ENCODE results near the gene CSNK1D.
A peak's percentile ranks its signal among the peaks of the same experiment; 100 is the strongest.
"Not testable (repeated sequence)": the region's sequence is repeated elsewhere in the genome, so short reads cannot be mapped to it uniquely, and the experiment has no call there.

The CSNK1D gene

GRCh38 chr17:82203920-82204319 is 69.6 kb downstream of the CSNK1D start:
- CTCF ChIA-PET, result no interaction called here
- peaks cover 67% of the 10 kb centered on the region for H3K4me1 Mint-ChIP-seq
- peaks cover 6% of the 10 kb centered on the region for H3K36me3 Mint-ChIP-seq
- H3K27me3 Mint-ChIP-seq, result peaks cover 6% of the 10 kb centered on the region
- no peak for DNase-seq
- H3K9me3 Mint-ChIP-seq, result no peaks in the 10 kb centered on the region
- no peak overlapping the region for H3K27ac Mint-ChIP-seq
- H3K4me3 Mint-ChIP-seq, result no peak overlapping the region

DNA sequence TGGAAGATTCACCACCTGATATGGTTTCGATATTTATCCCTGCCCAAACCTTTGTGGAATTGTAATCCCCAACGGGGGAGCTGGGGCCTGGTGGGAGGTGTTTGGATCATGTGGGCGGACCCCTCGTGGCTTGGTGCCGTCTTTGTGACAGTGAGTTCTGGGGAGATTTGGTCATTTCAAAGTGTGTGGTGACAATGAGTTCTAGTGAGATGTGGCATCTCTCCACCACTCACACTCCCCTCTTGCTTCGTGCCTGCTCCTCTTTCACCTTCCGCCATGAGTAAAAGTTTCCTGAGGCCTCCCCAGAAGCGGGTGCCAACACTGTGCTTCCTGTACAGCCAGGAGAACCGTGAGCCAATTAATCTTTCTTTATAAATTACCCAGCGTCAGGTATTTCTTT is 70.5 kb downstream of the CSNK1D start:
- peaks cover 11% of the 10 kb centered on the region for H3K36me3 Mint-ChIP-seq
- H3K4me1 Mint-ChIP-seq, result peaks cover 74% of the 10 kb centered on the region
- no peak for DNase-seq
- H3K27me3 Mint-ChIP-seq, result peaks cover 6% of the 10 kb centered on the region
- CTCF ChIA-PET, result no interaction called here
- no peaks in the 10 kb centered on the region for H3K9me3 Mint-ChIP-seq
- no peak overlapping the region for H3K27ac Mint-ChIP-seq
- H3K4me3 Mint-ChIP-seq, result no peak overlapping the region

DNA sequence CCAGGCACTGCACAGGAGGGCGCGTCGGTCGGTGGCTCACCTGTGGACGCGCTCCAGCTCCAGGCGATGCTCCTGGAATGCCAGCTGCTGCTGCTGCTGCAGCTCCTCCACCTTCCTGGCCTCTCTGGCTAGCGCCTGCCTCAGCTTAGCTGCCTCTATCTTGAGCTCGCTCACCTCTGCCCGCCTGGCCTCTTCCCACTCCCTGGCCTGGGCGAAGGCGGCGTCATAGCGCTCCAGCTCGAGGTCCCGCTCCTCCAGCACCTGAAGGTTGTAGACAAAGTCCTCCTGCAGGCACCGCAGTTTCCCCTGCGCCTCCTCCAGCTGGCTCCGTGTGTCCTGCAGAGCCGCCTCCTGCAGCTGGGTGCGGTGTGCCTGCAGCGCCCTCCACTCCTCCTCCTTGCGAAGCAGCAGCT is 72.0 kb downstream of the CSNK1D start:
- CTCF ChIA-PET, result interaction anchor here (1.0 to 1.9 kb wide), 4 partner anchors 34 to 171 kb away, joined by 4 read pairs; no protein-coding TSS in a partner anchor
- no peak overlapping the region for H3K4me3 Mint-ChIP-seq
- H3K27me3 Mint-ChIP-seq, result peaks cover 6% of the 10 kb centered on the region
- H3K9me3 Mint-ChIP-seq, result no peaks in the 10 kb centered on the region
- H3K36me3 Mint-ChIP-seq, result peaks cover 14% of the 10 kb centered on the region
- peak overlapping the region; percentile 62 for H3K27ac Mint-ChIP-seq
- peaks cover 75% of the 10 kb centered on the region for H3K4me1 Mint-ChIP-seq
- DNase-seq, result no peak

GRCh38 chr17:82200743-82201497 is 72.6 kb downstream of the CSNK1D start:
- peaks cover 15% of the 10 kb centered on the region for H3K36me3 Mint-ChIP-seq
- peaks cover 71% of the 10 kb centered on the region for H3K4me1 Mint-ChIP-seq
- CTCF ChIA-PET, result interaction anchor here (1.0 to 1.9 kb wide), 7 partner anchors 9 to 170 kb away, joined by 3 to 6 read pairs (median 4); no protein-coding TSS in a partner anchor
- H3K4me3 Mint-ChIP-seq, result peak overlapping the region; percentile 28
- peak; percentile 81 for DNase-seq
- no peaks in the 10 kb centered on the region for H3K9me3 Mint-ChIP-seq
- H3K27ac Mint-ChIP-seq, result peak overlapping the region; percentile 90
- H3K27me3 Mint-ChIP-seq, result peaks cover 6% of the 10 kb centered on the region

GRCh38 chr17:82200135-82200534 is 73.4 kb downstream of the CSNK1D start:
- no peak for DNase-seq
- H3K4me1 Mint-ChIP-seq, result peaks cover 63% of the 10 kb centered on the region
- peak overlapping the region; percentile 90 for H3K27ac Mint-ChIP-seq
- peaks cover 22% of the 10 kb centered on the region for H3K36me3 Mint-ChIP-seq
- H3K9me3 Mint-ChIP-seq, result no peaks in the 10 kb centered on the region
- peak overlapping the region; percentile 28 for H3K4me3 Mint-ChIP-seq
- peaks cover 6% of the 10 kb centered on the region for H3K27me3 Mint-ChIP-seq
- CTCF ChIA-PET, result interaction anchor here (1.0 to 1.9 kb wide), 6 partner anchors 8 to 169 kb away, joined by 3 to 6 read pairs (median 4); no protein-coding TSS in a partner anchor

- Mint-ChIP-seq H3K27ac (peak overlapping the region; percentile 90), H3K4me1 (peaks cover 59% of the 10 kb centered on the region), H3K36me3 (peaks cover 25% of the 10 kb centered on the region), H3K4me3 (no peak overlapping the region), H3K27me3 (peaks cover 6% of the 10 kb centered on the region), H3K9me3 (no peaks in the 10 kb centered on the region)
- DNase-seq, result no peak
- CTCF ChIA-PET, result no interaction called here
Observed at GRCh38 chr17:82199496-82199895, 74.0 kb downstream of the CSNK1D start.

DNA sequence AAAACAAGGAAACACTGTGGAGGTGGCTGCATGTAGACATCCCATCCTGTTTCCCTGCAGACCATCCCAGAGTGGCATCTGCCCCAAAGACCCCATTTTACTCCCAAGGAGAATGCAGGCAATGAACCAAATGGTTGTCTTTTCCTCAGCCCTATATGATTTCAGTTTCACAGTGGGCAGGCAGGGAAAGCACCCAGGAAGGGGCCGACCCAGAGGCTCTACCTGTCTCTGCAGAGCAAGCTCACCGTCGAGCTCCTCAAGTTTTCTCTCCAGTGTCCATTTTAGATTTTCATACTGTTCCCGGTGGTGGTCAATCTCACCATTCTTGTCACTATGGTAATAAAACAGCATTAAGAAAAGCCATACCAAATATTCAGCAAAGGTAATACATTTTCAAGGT is 75.4 kb downstream of the CSNK1D start:
- peaks cover 54% of the 10 kb centered on the region for H3K4me1 Mint-ChIP-seq
- CTCF ChIA-PET, result interaction anchor here (0.9 kb wide), 1 partner anchor 13 kb away, joined by 3 read pairs; no protein-coding TSS in a partner anchor
- peak; percentile 62 for DNase-seq

GRCh38 chr17:82195675-82196672 is 77.5 kb downstream of the CSNK1D start:
- no peak for DNase-seq
- H3K36me3 Mint-ChIP-seq, result peaks cover 34% of the 10 kb centered on the region
- H3K4me1 Mint-ChIP-seq, result peaks cover 40% of the 10 kb centered on the region
- CTCF ChIA-PET, result interaction anchor here (0.8 to 1.1 kb wide), 3 partner anchors 8 to 10 kb away, joined by 3 read pairs; no protein-coding TSS in a partner anchor
- no peaks in the 10 kb centered on the region for H3K27me3 Mint-ChIP-seq
- no peak overlapping the region for H3K27ac Mint-ChIP-seq
- H3K4me3 Mint-ChIP-seq, result no peak overlapping the region
- H3K9me3 Mint-ChIP-seq, result no peaks in the 10 kb centered on the region

More for the DNA sequence above, 75.4 kb downstream of the CSNK1D start:
- H3K27ac Mint-ChIP-seq, result peak overlapping the region; percentile 68
- peaks cover 32% of the 10 kb centered on the region for H3K36me3 Mint-ChIP-seq
- no peaks in the 10 kb centered on the region for H3K27me3 Mint-ChIP-seq
- H3K9me3 Mint-ChIP-seq, result no peaks in the 10 kb centered on the region
- no peak overlapping the region for H3K4me3 Mint-ChIP-seq

DNA sequence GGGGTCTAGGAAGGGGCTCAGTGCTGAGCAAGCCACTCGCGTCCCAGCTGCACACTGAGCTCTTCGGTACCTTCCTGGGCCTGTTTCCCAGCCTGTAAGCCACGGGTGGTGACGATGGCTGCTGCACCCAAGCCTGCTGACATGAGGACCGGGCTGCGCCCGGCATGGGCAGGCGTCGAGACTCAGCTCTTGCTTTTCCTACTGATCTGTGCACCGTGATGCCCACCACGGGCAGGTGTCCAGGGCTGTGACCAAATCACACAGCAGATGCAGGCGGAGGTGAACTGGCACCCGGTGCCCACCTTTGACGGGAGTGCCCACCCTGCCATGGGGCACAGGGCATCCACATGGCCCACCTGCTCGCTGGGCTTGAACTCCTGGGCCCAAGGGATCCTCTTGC is 78.7 kb downstream of the CSNK1D start:
- Mint-ChIP-seq H3K36me3 (peaks cover 34% of the 10 kb centered on the region), H3K27me3 (no peaks in the 10 kb centered on the region), H3K9me3 (no peaks in the 10 kb centered on the region), H3K4me3 (no peak overlapping the region), H3K27ac (no peak overlapping the region), H3K4me1 (peaks cover 28% of the 10 kb centered on the region)
- no peak for DNase-seq
- CTCF ChIA-PET, result no interaction called here

DNA sequence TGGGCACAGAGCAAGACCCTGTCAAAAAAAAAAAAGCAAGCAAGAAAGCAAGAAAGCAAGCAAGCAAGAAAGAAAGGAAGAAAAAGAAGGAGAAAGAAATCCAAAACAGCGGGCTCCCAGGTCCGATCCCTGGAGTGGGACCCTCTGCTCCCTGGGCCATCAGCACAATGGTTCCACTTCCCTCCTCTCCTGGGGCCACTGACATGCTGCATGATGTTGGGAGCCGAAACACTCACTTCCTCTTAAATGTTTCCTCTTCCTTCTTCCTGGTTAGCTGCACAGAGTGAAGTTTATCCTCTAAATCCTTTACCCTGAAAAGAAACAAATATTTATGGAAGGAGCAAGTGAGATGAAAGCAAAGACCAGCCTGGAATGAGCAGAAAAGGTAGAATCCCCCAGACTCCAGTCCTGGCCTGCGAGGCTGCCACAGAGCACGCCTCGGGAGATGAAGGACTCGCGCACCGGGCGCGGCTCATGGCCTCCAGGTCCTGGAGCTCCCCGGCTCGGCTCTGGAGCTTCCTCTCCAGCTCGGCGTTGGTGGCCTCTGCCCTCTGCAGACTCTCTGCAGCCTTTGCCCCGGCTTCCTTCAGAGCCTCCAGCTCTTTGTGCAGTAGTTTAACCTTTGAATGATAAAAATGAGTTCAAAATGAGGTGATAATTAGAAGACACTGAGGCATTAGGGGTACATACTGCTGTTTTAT is 79.8 kb downstream of the CSNK1D start:
- Mint-ChIP-seq H3K9me3 (no peaks in the 10 kb centered on the region), H3K4me1 (peaks cover 18% of the 10 kb centered on the region), H3K27ac (no peak overlapping the region), H3K27me3 (no peaks in the 10 kb centered on the region), H3K4me3 (no peak overlapping the region), H3K36me3 (peaks cover 34% of the 10 kb centered on the region)
- CTCF ChIA-PET, result no interaction called here
- DNase-seq, result no peak

- H3K27ac Mint-ChIP-seq, CTCF ChIA-PET, H3K9me3 Mint-ChIP-seq, H3K27me3 Mint-ChIP-seq, DNase-seq, H3K4me3 Mint-ChIP-seq: not testable (repeated sequence)
- peaks cover 13% of the 10 kb centered on the region for H3K4me1 Mint-ChIP-seq
- H3K36me3 Mint-ChIP-seq, result peaks cover 29% of the 10 kb centered on the region
Observed at GRCh38 chr17:82193050-82193449, 80.5 kb downstream of the CSNK1D start.

Data from activated naive CD4-positive, alpha-beta T cell treated with anti-CD3 and anti-CD28 coated beads, Interleukin-2, amount 10 ng/mL, durations not matched to agents 7 days and 5 days (primary cell).